IMR-90 (cell line): ENCODE results near the gene TTYH3. TPM values are rescaled to one million over a fixed set of nuclear protein-coding genes. Genes with fewer than 3 reads are reported as not detected.

Experiments used
- ATAC-seq: fragments of 200-7000 bp; cut with Tn5 transposase; 2 replicates; pipeline ENCODE4 v1.9.1; 2020; ENCODE audit warnings: low read depth, mild to moderate bottlenecking, moderate library complexity
- BruUV-seq: library from RNA; stranded (reverse); fragments of 400-500 nt; replicated peaks from 2 replicates; lab custom pipeline; 2021; lab: Mats Ljungman, UMichigan
- CTCF ChIA-PET: fragments of 300-600 bp; formaldehyde crosslinking; extraction: SDS; loops from one replicate; lab custom pipeline; 2021; ENCODE audit warnings: antibody characterized with exemption; lab: Yijun Ruan, JAX
- POLR2A ChIA-PET: fragments of 300-600 bp; sonication (Branson Sonifier 250); formaldehyde crosslinking; loops from one replicate; lab custom pipeline; 2022; ENCODE audit warnings: antibody characterized with exemption; ENCODE audit not compliant: unreplicated experiment; lab: Charles Lee
- DNase-seq: peaks from one replicate; pipeline ENCODE4 v3.0.0; 2013
- H2AFZ ChIP-seq: replicated peaks from 2 replicates; pipeline ENCODE3; 2013; ENCODE audit warnings: low read length, mild to moderate bottlenecking; ENCODE audit not compliant: poor library complexity
- H2AK5ac ChIP-seq: 2 replicates; pipeline ENCODE4 v1.6.1; 2013; ENCODE audit warnings: low read depth, low read length, inconsistent platforms
- H2AK9ac ChIP-seq: replicated peaks from 2 replicates; pipeline ENCODE3; 2013; ENCODE audit warnings: mild to moderate bottlenecking, low read depth, low read length, moderate library complexity; ENCODE audit not compliant: poor library complexity
- H2BK120ac ChIP-seq: 2 replicates; pipeline ENCODE4 v1.6.1; 2013; ENCODE audit warnings: low read depth, low read length, inconsistent platforms
- H2BK15ac ChIP-seq: 3 replicates; pipeline ENCODE4 v1.6.1; 2013; ENCODE audit warnings: low read depth, low read length, inconsistent platforms
- H2BK20ac ChIP-seq: 2 replicates; pipeline ENCODE4 v1.6.1; 2013; ENCODE audit warnings: low read depth, mild to moderate bottlenecking, inconsistent platforms, low read length, moderate library complexity
- H2BK5ac ChIP-seq: 2 replicates; pipeline ENCODE4 v1.6.1; 2013; ENCODE audit warnings: mild to moderate bottlenecking, low read depth, low read length, inconsistent platforms; ENCODE audit not compliant: poor library complexity, severe bottlenecking
- H3K14ac ChIP-seq: replicated peaks from 2 replicates; pipeline ENCODE4 v1.6.1; 2013; ENCODE audit warnings: low read depth, low read length, inconsistent platforms
- H3K18ac ChIP-seq: 2 replicates; pipeline ENCODE4 v1.6.1; 2013; ENCODE audit warnings: low read depth, low read length, control low read depth
- H3K23ac ChIP-seq: 2 replicates; pipeline ENCODE4 v1.6.1; 2013; ENCODE audit warnings: low read depth, low read length, inconsistent platforms
- H3K27ac ChIP-seq: 2 replicates; pipeline ENCODE4 v1.5.1; 2013; ENCODE audit warnings: mild to moderate bottlenecking, control low read depth, low read length; ENCODE audit not compliant: insufficient read depth
- H3K27me3 ChIP-seq: 2 replicates; pipeline ENCODE4 v1.6.1; 2013; ENCODE audit warnings: low read length; ENCODE audit not compliant: control insufficient read depth, insufficient read depth
- H3K36me3 ChIP-seq: 2 replicates; pipeline ENCODE4 v1.6.1; 2013; ENCODE audit warnings: low read length, mixed read lengths; ENCODE audit not compliant: control insufficient read depth, insufficient read depth
- H3K4ac ChIP-seq: 2 replicates; pipeline ENCODE4 v1.6.1; 2013; ENCODE audit warnings: low read depth, low read length, inconsistent platforms
- H3K4me1 ChIP-seq: 2 replicates; pipeline ENCODE4 v1.6.1; 2013; ENCODE audit warnings: low read length, mixed read lengths; ENCODE audit not compliant: control insufficient read depth, insufficient read depth
- H3K4me2 ChIP-seq: 2 replicates; pipeline ENCODE4 v1.6.1; 2013; ENCODE audit warnings: low read depth, mild to moderate bottlenecking, control low read depth, low read length, moderate library complexity
- H3K4me3 ChIP-seq: 2 replicates; pipeline ENCODE4 v1.5.1; 2013; ENCODE audit warnings: low read depth, mild to moderate bottlenecking, control low read depth, low read length, moderate library complexity; ENCODE audit not compliant: insufficient read depth
- H3K56ac ChIP-seq: 2 replicates; pipeline ENCODE4 v1.6.1; 2013; ENCODE audit warnings: low read length, inconsistent platforms; ENCODE audit not compliant: insufficient read depth; ENCODE audit errors: extremely low read depth
- H3K79me1 ChIP-seq, 2 experiments: 2 replicates each; pipeline ENCODE4 v1.6.1; 2013; ENCODE audit warnings: low read length in 2 of 2, inconsistent platforms in 1 of 2, low read depth in 1 of 2
- H3K9ac ChIP-seq: 2 replicates; pipeline ENCODE4 v1.6.1; 2013; ENCODE audit warnings: low read depth, low read length, control low read depth
- H3K9me1 ChIP-seq: 2 replicates; pipeline ENCODE4 v1.6.1; 2013; ENCODE audit warnings: low read length, inconsistent platforms; ENCODE audit not compliant: insufficient read depth
- H3K9me3 ChIP-seq: 2 replicates; pipeline ENCODE4 v1.6.1; 2013; ENCODE audit warnings: low read length; ENCODE audit not compliant: control insufficient read depth, insufficient read depth
- H4K20me1 ChIP-seq: 2 replicates; pipeline ENCODE4 v1.6.1; 2013; ENCODE audit warnings: low read length, inconsistent platforms; ENCODE audit not compliant: insufficient read depth
- H4K5ac ChIP-seq: 2 replicates; pipeline ENCODE4 v1.6.1; 2013; ENCODE audit warnings: mild to moderate bottlenecking, low read depth, low read length, control low read depth
- H4K8ac ChIP-seq, 2 experiments: 2 replicates each; pipeline ENCODE4 v1.6.1; 2013; ENCODE audit warnings: low read depth in 2 of 2, low read length in 2 of 2, control low read depth in 1 of 2, inconsistent platforms in 1 of 2
- H4K91ac ChIP-seq: 2 replicates; pipeline ENCODE4 v1.6.1; 2013; ENCODE audit warnings: low read depth, low read length, inconsistent platforms; ENCODE audit not compliant: insufficient read depth
- BHLHE40 ChIP-seq: fragments of 150-350 bp; IDR thresholded peaks from 2 replicates; pipeline ENCODE4 v1.6.1; 2016; ENCODE audit warnings: mild to moderate bottlenecking, low read depth, low read length
- CEBPB ChIP-seq: IDR thresholded peaks from 2 replicates; pipeline ENCODE4 v1.6.1; 2012; ENCODE audit warnings: low read depth, low read length, improper control_type of control experiment
- CHD1 ChIP-seq: IDR thresholded peaks from 2 replicates; pipeline ENCODE4 v1.6.1; 2012; ENCODE audit warnings: low read depth, low read length, improper control_type of control experiment
- FOS ChIP-seq: fragments of 150-350 bp; IDR thresholded peaks from 2 replicates; pipeline ENCODE4 v1.6.1; 2016; ENCODE audit warnings: low read depth, low read length
- MAFK ChIP-seq: IDR thresholded peaks from 2 replicates; pipeline ENCODE4 v1.6.1; 2012; ENCODE audit warnings: low read depth, low read length, improper control_type of control experiment
- MAZ ChIP-seq: IDR thresholded peaks from 2 replicates; pipeline ENCODE4 v1.6.1; 2012; ENCODE audit warnings: low read depth, mild to moderate bottlenecking, low read length, improper control_type of control experiment, moderate library complexity, borderline replicate concordance
- MXI1 ChIP-seq: IDR thresholded peaks from 2 replicates; pipeline ENCODE4 v1.6.1; 2012; ENCODE audit warnings: low read depth, mild to moderate bottlenecking, low read length, moderate library complexity, borderline replicate concordance
- NFE2L2 ChIP-seq: fragments of 150-350 bp; IDR thresholded peaks from 2 replicates; pipeline ENCODE4 v1.6.1; 2016; ENCODE audit warnings: low read depth, mild to moderate bottlenecking, low read length
- POLR2A ChIP-seq: IDR thresholded peaks from 2 replicates; pipeline ENCODE4 v1.6.1; 2012; ENCODE audit warnings: mild to moderate bottlenecking, low read depth, low read length
- RAD21 ChIP-seq: IDR thresholded peaks from 2 replicates; pipeline ENCODE4 v1.6.1; 2012; ENCODE audit warnings: low read length, improper control_type of control experiment
- RCOR1 ChIP-seq: IDR thresholded peaks from 2 replicates; pipeline ENCODE4 v1.6.1; 2012; ENCODE audit warnings: mild to moderate bottlenecking, low read length, improper control_type of control experiment; ENCODE audit not compliant: insufficient replicate concordance
- RFX5 ChIP-seq: IDR thresholded peaks from 2 replicates; pipeline ENCODE4 v1.8.0; 2012; ENCODE audit warnings: low read depth, mild to moderate bottlenecking, low read length, moderate library complexity
- SMC3 ChIP-seq: fragments of 150-350 bp; IDR thresholded peaks from 2 replicates; pipeline ENCODE4 v1.6.1; 2016; ENCODE audit warnings: low read depth, mild to moderate bottlenecking, antibody characterized with exemption, low read length, moderate library complexity
- WGBS, 2 experiments: methylation state at CpG; one replicate each; pipeline versions ENCODE4 v1.1.5 to v1.1.7; 2013; ENCODE audit warnings: missing lambda C conversion rate in 2 of 2; ENCODE audit not compliant: insufficient read length in 1 of 2; ENCODE audit errors: extremely low coverage in 2 of 2; 5-methylcytosine and 5-hydroxymethylcytosine counted together
- dilution Hi-C: fragments of 300-500 bp; cut with HindIII; formaldehyde crosslinking; loops from one replicate; pipeline ENCODE4 v1.14.3; 2018; ENCODE audit warnings: low sequenced_read_pairs; ENCODE audit not compliant: unreplicated experiment
- in situ Hi-C: fragments of 300-500 bp; cut with MboI; formaldehyde crosslinking; loops from 3 replicates; pipeline ENCODE4 v1.14.3; 2019; ENCODE audit warnings: low sequenced_read_pairs, inconsistent platforms, mixed read lengths
- intact Hi-C: fragments of 100-400 bp; cut with micrococcal nuclease; formaldehyde crosslinking; loops from 2 replicates; pipeline ENCODE4 v1.10.0; 2022
- polyA plus RNA-seq, 3 experiments: library from polyadenylated mRNA; depleted of rRNA; stranded (reverse); fragments of >200 nt; gene quantifications; 2 replicates each; pipeline ENCODE4 v1.2.3, GENCODE V29; 2012; ENCODE audit warnings: low replicate concordance in 1 of 3
- total RNA-seq: library from RNA; depleted of rRNA; stranded (reverse); fragments of >200 nt; gene quantifications from 2 replicates; pipeline ENCODE4 v1.2.3, GENCODE V29; 2012
- TF ChIP-seq, protein P1 (sequence below): fragments of 150-350 bp; IDR thresholded peaks from 2 replicates; pipeline ENCODE4 v1.6.1; 2017; ENCODE audit warnings: mild to moderate bottlenecking, antibody characterized with exemption, low read length, low read depth
- TF ChIP-seq, protein P2 (sequence below): fragments of 150-350 bp; IDR thresholded peaks from 2 replicates; pipeline ENCODE4 v1.6.1; 2016; ENCODE audit warnings: low read depth, mild to moderate bottlenecking, low read length, moderate library complexity, borderline replicate concordance

The TTYH3 gene
- total and polyA plus RNA-seq, 2 of the 4 experiments (the other 2 are of a cell fraction), result 5.6 to 82.6 TPM

DNA sequence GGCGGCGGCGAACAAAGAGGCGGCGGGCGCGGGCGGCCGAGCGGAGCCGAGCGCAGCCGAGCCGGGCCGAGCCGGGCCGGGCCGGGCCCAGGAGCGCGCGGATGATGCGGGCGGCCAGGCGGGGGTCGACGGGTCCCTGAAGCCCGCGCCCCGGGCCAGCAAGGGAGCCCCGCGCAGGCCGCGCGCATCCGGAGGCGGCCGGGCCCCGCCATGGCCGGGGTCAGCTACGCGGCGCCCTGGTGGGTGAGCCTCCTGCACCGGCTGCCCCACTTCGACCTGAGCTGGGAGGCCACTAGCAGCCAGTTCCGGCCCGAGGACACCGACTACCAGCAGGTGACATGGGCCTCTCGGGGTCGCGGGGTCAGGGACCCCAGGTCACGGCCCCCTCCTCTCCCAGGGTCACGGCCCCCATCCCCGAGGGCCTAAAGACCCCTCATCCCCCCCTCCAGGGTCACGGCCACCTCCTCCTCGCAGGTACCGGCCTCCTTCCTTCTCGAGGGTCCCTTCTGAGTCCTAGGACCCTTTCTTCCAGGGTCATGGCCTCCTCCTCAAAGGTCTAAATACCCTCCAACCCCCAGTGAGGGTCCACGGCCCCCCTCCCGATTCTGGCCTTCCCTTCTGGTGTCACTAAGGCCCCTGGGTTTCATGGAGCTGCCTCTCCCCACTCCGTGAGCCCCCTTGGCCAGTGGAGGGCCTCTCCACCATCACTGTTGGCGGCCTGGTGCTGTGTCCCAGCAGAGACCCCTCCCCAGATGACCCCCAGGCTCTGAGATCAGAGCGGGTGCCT lies at the start of gene TTYH3 (continued):
- TF ChIP-seq, protein P1, sequence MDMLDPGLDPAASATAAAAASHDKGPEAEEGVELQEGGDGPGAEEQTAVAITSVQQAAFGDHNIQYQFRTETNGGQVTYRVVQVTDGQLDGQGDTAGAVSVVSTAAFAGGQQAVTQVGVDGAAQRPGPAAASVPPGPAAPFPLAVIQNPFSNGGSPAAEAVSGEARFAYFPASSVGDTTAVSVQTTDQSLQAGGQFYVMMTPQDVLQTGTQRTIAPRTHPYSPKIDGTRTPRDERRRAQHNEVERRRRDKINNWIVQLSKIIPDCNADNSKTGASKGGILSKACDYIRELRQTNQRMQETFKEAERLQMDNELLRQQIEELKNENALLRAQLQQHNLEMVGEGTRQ, result no peak
- TF ChIP-seq SMC3, result no peak

DNA sequence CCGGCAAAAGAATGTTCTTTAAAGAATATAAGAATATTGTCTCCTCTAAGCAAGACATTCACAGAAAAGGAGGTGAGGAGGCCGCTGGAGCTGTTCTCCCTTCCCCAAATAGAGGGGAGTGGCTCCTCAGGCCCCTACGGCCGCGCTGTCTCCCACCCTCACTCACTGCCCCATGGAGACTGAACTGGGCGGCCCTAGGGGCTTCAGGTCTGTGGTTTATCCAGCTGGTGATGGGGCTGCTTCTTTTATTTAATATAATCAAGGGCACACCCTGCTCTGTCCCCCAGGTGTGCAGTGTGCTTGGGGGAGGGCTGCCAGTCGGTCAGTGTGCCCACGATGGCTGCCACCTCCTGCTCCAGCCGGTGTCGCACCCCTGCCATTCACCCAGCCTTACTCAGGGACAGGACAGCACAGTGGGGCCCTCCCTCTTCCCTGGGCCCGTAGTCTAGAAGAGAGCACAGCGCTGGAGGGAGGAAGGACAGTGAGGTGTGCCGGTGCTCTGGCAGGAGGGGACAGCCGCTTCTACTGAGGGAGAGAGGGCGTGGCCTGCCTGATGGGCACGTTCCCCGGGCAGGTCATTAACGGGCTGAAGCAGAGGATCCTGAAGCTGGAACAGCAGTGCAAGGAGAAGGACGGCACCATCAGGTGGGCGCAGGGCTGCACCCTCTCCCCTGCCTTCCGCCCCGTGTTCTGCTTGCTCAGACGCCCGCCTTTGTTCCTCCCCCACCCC lies 49.6 kb upstream of the TTYH3 start:
- dilution Hi-C loops, result no loop called here
- no peak overlapping the region for H3K23ac ChIP-seq
- peaks cover 13% of the 10 kb centered on the region for H3K36me3 ChIP-seq
- no peak overlapping the region for H2BK120ac ChIP-seq
- no peaks in the 10 kb centered on the region for H4K20me1 ChIP-seq
- no peak overlapping the region for H2BK5ac ChIP-seq
- WGBS, 2 experiments, result 83% methylated on average over 6 of the region's 24 CpGs; no CpG with 5 or more reads in 1 of the 2 experiments
- H3K4me1 ChIP-seq, result no peaks in the 10 kb centered on the region
- DNase-seq (no peak), ATAC-seq (no peak)
- no peak overlapping the region for H2BK20ac ChIP-seq
- H3K27ac ChIP-seq, result no peak overlapping the region
- in situ Hi-C loops, result no loop called here
- no peak overlapping the region for H3K4me3 ChIP-seq
- H3K27me3 ChIP-seq, result no peaks in the 10 kb centered on the region
- no peaks in the 10 kb centered on the region for H3K9me1 ChIP-seq
- BruUV-seq, result no TSS peak
- H2AK5ac ChIP-seq, result no peak overlapping the region
- intact Hi-C loops, result no loop called here
- no peak overlapping the region for H3K9ac ChIP-seq
- POLR2A ChIA-PET, result no interaction called here
- H3K79me1 ChIP-seq, result no peaks in the 10 kb centered on the region
- H3K4me2 ChIP-seq, result no peak overlapping the region
- CTCF ChIA-PET, result no interaction called here
- H4K5ac ChIP-seq, result no peak overlapping the region
- no peak overlapping the region for H4K91ac ChIP-seq
- H2BK15ac ChIP-seq, result no peak overlapping the region
- H2AK9ac ChIP-seq, result no peak overlapping the region
- no peak overlapping the region for H3K4ac ChIP-seq
- H3K18ac ChIP-seq, result no peak overlapping the region
- no peak overlapping the region for H4K8ac ChIP-seq
- no peak overlapping the region for H2AFZ ChIP-seq
- no peak overlapping the region for H3K56ac ChIP-seq
- H3K9me3 ChIP-seq, result no peaks in the 10 kb centered on the region
- no peak overlapping the region for H3K14ac ChIP-seq
- TF ChIP-seq POLR2A, result no peak
- no peak for TF ChIP-seq FOS
- TF ChIP-seq BHLHE40, result no peak
- TF ChIP-seq NFE2L2, result no peak
- TF ChIP-seq CEBPB, result no peak
- TF ChIP-seq RCOR1, result no peak
- no peak for TF ChIP-seq RAD21
- no peak for TF ChIP-seq MXI1
- no peak for TF ChIP-seq SMC3
- TF ChIP-seq CHD1, result no peak
- no peak for TF ChIP-seq MAFK
- no peak for TF ChIP-seq RFX5
- TF ChIP-seq MAZ, result no peak
- TF ChIP-seq, protein P2, sequence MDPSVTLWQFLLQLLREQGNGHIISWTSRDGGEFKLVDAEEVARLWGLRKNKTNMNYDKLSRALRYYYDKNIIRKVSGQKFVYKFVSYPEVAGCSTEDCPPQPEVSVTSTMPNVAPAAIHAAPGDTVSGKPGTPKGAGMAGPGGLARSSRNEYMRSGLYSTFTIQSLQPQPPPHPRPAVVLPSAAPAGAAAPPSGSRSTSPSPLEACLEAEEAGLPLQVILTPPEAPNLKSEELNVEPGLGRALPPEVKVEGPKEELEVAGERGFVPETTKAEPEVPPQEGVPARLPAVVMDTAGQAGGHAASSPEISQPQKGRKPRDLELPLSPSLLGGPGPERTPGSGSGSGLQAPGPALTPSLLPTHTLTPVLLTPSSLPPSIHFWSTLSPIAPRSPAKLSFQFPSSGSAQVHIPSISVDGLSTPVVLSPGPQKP, result no peak
